ENCODE results near the gene COL18A1. TPM values are rescaled to one million over a fixed set of nuclear protein-coding genes. Genes with fewer than 3 reads are reported as not detected.
A peak's percentile ranks its signal among the peaks of the same experiment; 100 is the strongest.
"Not testable (repeated sequence)": the region's sequence is repeated elsewhere in the genome, so short reads cannot be mapped to it uniquely, and the experiment has no call there.

Gene COL18A1
- total RNA-seq, 2 donors from 2014 or later: 56.2 to 229 TPM

- Histone ChIP-seq H3K27ac (peak overlapping the region in 1 of 2 donors; percentile 18), H3K9me3 (no peaks in the 10 kb centered on the region), H3K4me1 (replicated peaks) (no peaks in the 10 kb centered on the region), H3K4me3 (no peak overlapping the region), H3K36me3 (no peaks in the 10 kb centered on the region), H3K27me3 (replicated peaks; ENCODE audit: insufficient read depth) (no peaks in the 10 kb centered on the region)
- no peak for DNase-seq (ENCODE audit: low spot score)
- WGBS: 86% methylated on average over 29 of the region's 29 CpGs
- intact Hi-C loops (cut with DNase I): no loop called here
- TF ChIP-seq, protein P1, sequence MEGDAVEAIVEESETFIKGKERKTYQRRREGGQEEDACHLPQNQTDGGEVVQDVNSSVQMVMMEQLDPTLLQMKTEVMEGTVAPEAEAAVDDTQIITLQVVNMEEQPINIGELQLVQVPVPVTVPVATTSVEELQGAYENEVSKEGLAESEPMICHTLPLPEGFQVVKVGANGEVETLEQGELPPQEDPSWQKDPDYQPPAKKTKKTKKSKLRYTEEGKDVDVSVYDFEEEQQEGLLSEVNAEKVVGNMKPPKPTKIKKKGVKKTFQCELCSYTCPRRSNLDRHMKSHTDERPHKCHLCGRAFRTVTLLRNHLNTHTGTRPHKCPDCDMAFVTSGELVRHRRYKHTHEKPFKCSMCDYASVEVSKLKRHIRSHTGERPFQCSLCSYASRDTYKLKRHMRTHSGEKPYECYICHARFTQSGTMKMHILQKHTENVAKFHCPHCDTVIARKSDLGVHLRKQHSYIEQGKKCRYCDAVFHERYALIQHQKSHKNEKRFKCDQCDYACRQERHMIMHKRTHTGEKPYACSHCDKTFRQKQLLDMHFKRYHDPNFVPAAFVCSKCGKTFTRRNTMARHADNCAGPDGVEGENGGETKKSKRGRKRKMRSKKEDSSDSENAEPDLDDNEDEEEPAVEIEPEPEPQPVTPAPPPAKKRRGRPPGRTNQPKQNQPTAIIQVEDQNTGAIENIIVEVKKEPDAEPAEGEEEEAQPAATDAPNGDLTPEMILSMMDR (IDR thresholded peaks at IDR 0.05): no peak
- no peak for TF ChIP-seq POLR2A (IDR thresholded peaks at IDR 0.05)
Observed at GRCh38 chr21:45525153-45525909, 120.4 kb downstream of the COL18A1 start.

- intact Hi-C loops (cut with DNase I): no loop called here
- H3K27me3 ChIP-seq (replicated peaks; ENCODE audit: insufficient read depth): no peaks in the 10 kb centered on the region
- 97% methylated on average over 11 of the region's 11 CpGs for WGBS
- no peak for TF ChIP-seq POLR2AphosphoS5 (IDR thresholded peaks at IDR 0.05)
- TF ChIP-seq, protein P1 (IDR thresholded peaks at IDR 0.05): no peak
- TF ChIP-seq POLR2A (IDR thresholded peaks at IDR 0.05): no peak
- H3K36me3 ChIP-seq: no peaks in the 10 kb centered on the region
- DNase-seq (ENCODE audit: low spot score): no peak
- no peak overlapping the region for H3K4me3 ChIP-seq
- no peaks in the 10 kb centered on the region for H3K4me1 ChIP-seq (replicated peaks)
- no peak overlapping the region for H3K27ac ChIP-seq
- no peaks in the 10 kb centered on the region for H3K9me3 ChIP-seq
Observed at GRCh38 chr21:45525910-45526306, 120.9 kb downstream of the COL18A1 start.

DNA sequence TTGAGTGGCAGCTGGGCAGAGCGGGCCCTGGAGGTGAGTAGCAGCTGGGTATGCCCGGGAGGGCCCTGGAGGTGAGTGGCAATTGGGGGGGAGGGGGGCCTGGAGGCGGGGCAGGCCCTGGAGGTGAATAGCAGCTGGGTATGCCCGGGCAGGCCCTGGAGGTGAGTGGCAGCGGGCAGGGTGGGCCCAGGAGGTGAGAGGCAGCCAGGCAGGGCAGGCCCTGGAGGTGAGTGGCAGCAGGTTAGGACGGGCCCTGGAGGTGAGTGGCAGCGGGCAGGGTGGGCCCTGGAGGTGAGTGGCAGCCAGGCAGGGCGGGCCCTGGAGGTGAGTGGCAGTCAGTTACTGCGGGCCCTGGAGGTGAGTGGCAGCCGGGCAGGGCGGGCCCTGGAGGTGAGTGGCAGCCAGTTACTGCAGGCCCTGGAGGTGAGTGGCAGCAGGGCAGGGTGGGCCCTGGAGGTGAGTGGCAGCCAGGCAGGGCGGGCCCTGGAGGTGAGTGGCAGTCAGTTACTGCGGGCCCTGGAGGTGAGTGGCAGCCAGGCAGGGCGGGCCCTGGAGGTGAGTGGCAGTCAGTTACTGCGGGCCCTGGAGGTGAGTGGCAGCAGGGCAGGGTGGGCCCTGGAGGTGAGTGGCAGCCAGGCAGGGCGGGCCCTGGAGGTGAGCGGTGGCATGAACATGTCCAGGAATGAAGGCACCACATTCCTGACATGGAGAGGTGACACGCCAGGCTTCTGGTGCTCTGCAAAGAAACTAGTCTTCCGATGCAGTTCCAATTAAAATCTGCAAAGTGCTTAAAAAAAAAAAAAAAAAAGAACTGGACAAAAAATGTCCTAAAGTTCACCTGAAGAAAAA lies 122.4 kb downstream of the COL18A1 start:
- H3K4me3 ChIP-seq; intact Hi-C loops (cut with DNase I); DNase-seq (ENCODE audit: low spot score); H3K27me3 ChIP-seq (replicated peaks; ENCODE audit: insufficient read depth); H3K4me1 ChIP-seq (replicated peaks); H3K9me3 ChIP-seq; H3K36me3 ChIP-seq: not testable (repeated sequence)
- WGBS: 62% methylated on average over 19 of the region's 19 CpGs
- TF ChIP-seq, protein P1 (IDR thresholded peaks at IDR 0.05): peak in 1 of 4 experiments; percentile 32
- peak overlapping the region; percentile 23 to 47 for H3K27ac ChIP-seq

DNA sequence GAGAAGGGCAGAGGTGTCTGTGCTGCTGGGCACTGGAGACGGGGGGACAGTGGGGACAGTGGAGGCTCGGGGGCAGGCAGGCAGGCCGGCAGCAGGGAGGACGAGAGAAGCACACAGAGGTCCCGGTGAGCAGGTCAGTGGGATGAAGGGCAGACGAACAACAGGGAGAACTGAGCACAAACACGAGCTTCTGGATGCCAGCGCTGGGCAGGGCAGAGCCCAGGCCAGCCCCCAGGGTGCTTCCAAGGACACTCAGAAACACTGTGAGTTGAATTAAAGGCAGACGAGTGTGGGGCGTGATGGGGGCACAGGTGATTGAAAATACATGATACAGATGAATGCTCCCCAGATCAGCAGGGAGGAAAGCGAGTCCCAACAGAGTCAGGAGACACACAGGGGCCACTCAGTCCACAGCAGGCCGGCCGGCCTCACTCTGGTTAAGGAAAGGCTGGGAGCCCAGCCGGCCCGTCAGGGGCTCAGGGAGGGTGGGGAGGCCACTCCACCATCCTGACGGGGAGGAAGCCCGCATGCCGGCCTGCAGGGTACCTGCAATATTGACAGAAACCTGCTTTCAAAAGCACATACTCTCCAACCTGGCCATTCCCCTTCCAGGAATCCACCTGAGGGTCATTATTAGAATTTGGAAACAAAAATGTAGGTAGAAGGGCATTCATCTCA lies 123.2 kb downstream of the COL18A1 start:
- intact Hi-C loops (cut with DNase I): no loop called here
- no peaks in the 10 kb centered on the region for H3K9me3 ChIP-seq
- no peak overlapping the region for H3K27ac ChIP-seq
- no peaks in the 10 kb centered on the region for H3K36me3 ChIP-seq
- TF ChIP-seq, protein P1 (IDR thresholded peaks at IDR 0.05): no peak
- no peak for TF ChIP-seq POLR2A (IDR thresholded peaks at IDR 0.05)
- no peak for TF ChIP-seq POLR2AphosphoS5 (IDR thresholded peaks at IDR 0.05)
- H3K27me3 ChIP-seq (replicated peaks; ENCODE audit: insufficient read depth): no peaks in the 10 kb centered on the region
- no peak for DNase-seq (ENCODE audit: low spot score)
- no peaks in the 10 kb centered on the region for H3K4me1 ChIP-seq (replicated peaks)
- WGBS: 74% methylated on average over 18 of the region's 18 CpGs
- no peak overlapping the region for H3K4me3 ChIP-seq
